ENCODE results near the gene SYT14. TPM values are rescaled to one million over a fixed set of nuclear protein-coding genes. Genes with fewer than 3 reads are reported as not detected.

SYT14 gene
- 0.06 to 0.09 TPM (median 0.08 TPM) in 5 replicates for total RNA-seq (2022; extraction: Qiagen RNA extraction)

GRCh38 chr1:209937996-209938959 is at the start of gene SYT14:
SYT14 (plus strand) TSS chr1:209938217; CDS start chr1:209938265, 48 bp downstream.

Other genes with a start within 250 kb of the SYT14 start
- 0.09 to 0.60 TPM (median 0.47 TPM) in 5 replicates for gene HSD11B1, start 233.4 kb upstream of the SYT14 start, total RNA-seq (2022; extraction: Qiagen RNA extraction)
- not detected in 5 replicates for gene TRAF3IP3, start 182.2 kb upstream of the SYT14 start, total RNA-seq (2022; extraction: Qiagen RNA extraction)
- 1.1 to 1.9 TPM (median 1.6 TPM) in 5 replicates for gene C1orf74, start 153.7 kb upstream of the SYT14 start, total RNA-seq (2022; extraction: Qiagen RNA extraction)
- gene IRF6, start 132.1 kb upstream of the SYT14 start, total RNA-seq (2022; extraction: Qiagen RNA extraction) = 0.15 to 0.18 TPM (median 0.18 TPM) in 5 replicates
- 10.3 to 13.0 TPM (median 10.7 TPM) in 5 replicates for gene UTP25, start 110.2 kb upstream of the SYT14 start, total RNA-seq (2022; extraction: Qiagen RNA extraction)

All from A549 treated with Hydrocortisone at 1 μM for 4 hours (cell line).